Breast epithelium (tissue), 3 donors: ENCODE data around the gene TRIM77.
"Not testable (repeated sequence)": the region's sequence is repeated elsewhere in the genome, so short reads cannot be mapped to it uniquely, and the experiment has no call there.

ENCODE experiments used
- POLR2A ChIP-seq: fragments of 450-650 bp; IDR thresholded peaks from one replicate; pipeline ENCODE4 v1.6.1; 2016; ENCODE audit warnings: antibody characterized with exemption, mild to moderate bottlenecking, moderate library complexity
- TF ChIP-seq, protein P1 (sequence below), 3 donors: fragments of 450-650 bp; IDR thresholded peaks; one replicate each; pipeline ENCODE4 v1.5.1; 2016 to 2017; ENCODE audit warnings: antibody characterized with exemption in 3 of 3, mild to moderate bottlenecking in 3 of 3, moderate library complexity in 3 of 3

DNA sequence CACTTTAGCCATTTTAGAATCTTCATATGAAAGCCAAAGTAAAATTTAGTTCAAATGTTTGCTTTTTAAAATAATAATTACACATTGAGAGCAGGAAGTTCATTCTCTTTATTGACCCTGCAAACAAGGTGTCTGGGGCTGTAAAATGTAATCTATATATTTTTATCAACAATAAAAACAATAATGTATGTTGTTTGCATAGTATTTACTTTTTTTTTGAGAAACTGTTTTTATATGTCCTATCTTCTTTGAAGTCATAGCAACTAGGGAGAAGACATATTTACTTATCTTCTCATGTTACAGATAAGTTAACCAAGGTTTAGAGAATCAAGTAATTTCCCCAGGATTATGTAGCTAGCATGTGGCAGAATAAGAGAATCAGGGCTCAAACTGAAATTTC, 37.6 kb upstream of the TRIM77 start:
- TF ChIP-seq POLR2A, result not testable (repeated sequence)
- TF ChIP-seq, protein P1, sequence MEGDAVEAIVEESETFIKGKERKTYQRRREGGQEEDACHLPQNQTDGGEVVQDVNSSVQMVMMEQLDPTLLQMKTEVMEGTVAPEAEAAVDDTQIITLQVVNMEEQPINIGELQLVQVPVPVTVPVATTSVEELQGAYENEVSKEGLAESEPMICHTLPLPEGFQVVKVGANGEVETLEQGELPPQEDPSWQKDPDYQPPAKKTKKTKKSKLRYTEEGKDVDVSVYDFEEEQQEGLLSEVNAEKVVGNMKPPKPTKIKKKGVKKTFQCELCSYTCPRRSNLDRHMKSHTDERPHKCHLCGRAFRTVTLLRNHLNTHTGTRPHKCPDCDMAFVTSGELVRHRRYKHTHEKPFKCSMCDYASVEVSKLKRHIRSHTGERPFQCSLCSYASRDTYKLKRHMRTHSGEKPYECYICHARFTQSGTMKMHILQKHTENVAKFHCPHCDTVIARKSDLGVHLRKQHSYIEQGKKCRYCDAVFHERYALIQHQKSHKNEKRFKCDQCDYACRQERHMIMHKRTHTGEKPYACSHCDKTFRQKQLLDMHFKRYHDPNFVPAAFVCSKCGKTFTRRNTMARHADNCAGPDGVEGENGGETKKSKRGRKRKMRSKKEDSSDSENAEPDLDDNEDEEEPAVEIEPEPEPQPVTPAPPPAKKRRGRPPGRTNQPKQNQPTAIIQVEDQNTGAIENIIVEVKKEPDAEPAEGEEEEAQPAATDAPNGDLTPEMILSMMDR (IDR thresholded peaks at IDR 0.05), result not testable (repeated sequence)
